DOHH2 (cell line): ENCODE measurements around the gene CDK18.

Experiments used
- H3F3A ChIP-seq: fragments of 200-600 bp; sonication (generic), shearing (Covaris generic); 2 replicates; pipeline ENCODE4 v1.6.0; 2016; ENCODE audit warnings: antibody characterized with exemption, mild to moderate bottlenecking; ENCODE audit not compliant: control insufficient read depth, insufficient read depth
- H3K27ac ChIP-seq: fragments of 200-600 bp; sonication (generic); 2 replicates; pipeline ENCODE4 v1.5.1; 2014; ENCODE audit warnings: low read depth, mild to moderate bottlenecking, low read length, moderate library complexity
- H3K27me3 ChIP-seq: fragments of 200-600 bp; sonication (generic); 2 replicates; pipeline ENCODE4 v1.6.1; 2014; ENCODE audit warnings: mild to moderate bottlenecking, low read length, mixed read lengths; ENCODE audit not compliant: control insufficient read depth
- H3K36me3 ChIP-seq: fragments of 200-600 bp; sonication (generic); 2 replicates; pipeline ENCODE4 v1.6.1; 2014; ENCODE audit warnings: mild to moderate bottlenecking, low read length, moderate library complexity, mixed read lengths; ENCODE audit not compliant: control insufficient read depth
- H3K4me1 ChIP-seq: fragments of 200-600 bp; sonication (generic); 2 replicates; pipeline ENCODE4 v1.6.1; 2014; ENCODE audit warnings: mild to moderate bottlenecking, low read length, mixed read lengths; ENCODE audit not compliant: control insufficient read depth
- H3K4me2 ChIP-seq: fragments of 200-600 bp; sonication (generic); 2 replicates; pipeline ENCODE4 v1.6.0; 2014; ENCODE audit warnings: mild to moderate bottlenecking, low read length, moderate library complexity
- H3K4me3 ChIP-seq: fragments of 200-600 bp; sonication (generic); 2 replicates; pipeline ENCODE4 v1.5.1; 2014; ENCODE audit warnings: mild to moderate bottlenecking, low read length, mixed read lengths
- H3K79me2 ChIP-seq: fragments of 200-600 bp; sonication (generic); 2 replicates; pipeline ENCODE4 v1.6.1; 2014; ENCODE audit warnings: mild to moderate bottlenecking, low read length, mixed read lengths; ENCODE audit not compliant: control insufficient read depth
- H3K9me2 ChIP-seq: fragments of 200-600 bp; sonication (generic); replicated peaks from 2 replicates; pipeline ENCODE4 v1.6.1; 2014; ENCODE audit warnings: mild to moderate bottlenecking, low read length, mixed read lengths; ENCODE audit not compliant: control insufficient read depth
- H3K9me3 ChIP-seq: fragments of 200-600 bp; sonication (generic); 2 replicates; pipeline ENCODE4 v1.6.1; 2014; ENCODE audit warnings: antibody characterized with exemption, low read length, mixed read lengths; ENCODE audit not compliant: control insufficient read depth, insufficient read depth
- H4K20me1 ChIP-seq: fragments of 200-600 bp; sonication (generic); 2 replicates; pipeline ENCODE4 v1.6.0; 2014; ENCODE audit warnings: low read depth, mild to moderate bottlenecking, antibody characterized with exemption, low read length, moderate library complexity; ENCODE audit not compliant: control insufficient read depth, insufficient read depth
- CTCF ChIP-seq: fragments of 200-600 bp; sonication (generic); IDR thresholded peaks from one replicate; pipeline ENCODE4 v1.5.1; 2014; ENCODE audit warnings: antibody characterized with exemption, mild to moderate bottlenecking, low read depth, low read length; ENCODE audit not compliant: poor library complexity, severe bottlenecking
- EZH2phosphoT487 ChIP-seq: fragments of 200-600 bp; sonication (generic); IDR thresholded peaks from 2 replicates; pipeline ENCODE4 v1.6.1; 2017; ENCODE audit warnings: borderline replicate concordance, mild to moderate bottlenecking, antibody characterized with exemption, low read length, moderate library complexity, mixed read lengths

The CDK18 gene

GRCh38 chr1:205496661-205497060, 7.8 kb upstream of the CDK18 start:
- no peaks in the 10 kb centered on the region for H3K9me2 ChIP-seq
- no peak overlapping the region for H3K4me2 ChIP-seq
- no peaks in the 10 kb centered on the region for H3K36me3 ChIP-seq
- H3K27ac ChIP-seq: no peak overlapping the region
- no peaks in the 10 kb centered on the region for H3K4me1 ChIP-seq
- no peaks in the 10 kb centered on the region for H3K9me3 ChIP-seq
- H3F3A ChIP-seq: no peaks in the 10 kb centered on the region
- no peaks in the 10 kb centered on the region for H3K79me2 ChIP-seq
- no peak for TF ChIP-seq EZH2phosphoT487
- no peak for TF ChIP-seq CTCF
- peaks cover 37% of the 10 kb centered on the region for H3K27me3 ChIP-seq
- no peak overlapping the region for H3K4me3 ChIP-seq
- no peaks in the 10 kb centered on the region for H4K20me1 ChIP-seq

- H3K27ac ChIP-seq: no peak overlapping the region
- no peak for TF ChIP-seq EZH2phosphoT487
- no peak for TF ChIP-seq CTCF
- no peaks in the 10 kb centered on the region for H3F3A ChIP-seq
- H3K4me2 ChIP-seq: no peak overlapping the region
- H4K20me1 ChIP-seq: no peaks in the 10 kb centered on the region
- no peaks in the 10 kb centered on the region for H3K36me3 ChIP-seq
- H3K9me2 ChIP-seq: no peaks in the 10 kb centered on the region
- H3K4me3 ChIP-seq: no peak overlapping the region
- H3K4me1 ChIP-seq: no peaks in the 10 kb centered on the region
- peaks cover 32% of the 10 kb centered on the region for H3K27me3 ChIP-seq
- H3K79me2 ChIP-seq: no peaks in the 10 kb centered on the region
- no peaks in the 10 kb centered on the region for H3K9me3 ChIP-seq
Measured at GRCh38 chr1:205497351-205497750, 7.1 kb upstream of the CDK18 start.

GRCh38 chr1:205499789-205500188, 4.7 kb upstream of the CDK18 start:
- Histone ChIP-seq H3K4me1 (peaks cover 10% of the 10 kb centered on the region), H3K9me3 (no peaks in the 10 kb centered on the region), H3K27me3 (peaks cover 22% of the 10 kb centered on the region), H3K4me3 (no peak overlapping the region), H3F3A (no peaks in the 10 kb centered on the region), H3K4me2 (no peak overlapping the region), H3K9me2 (no peaks in the 10 kb centered on the region), H3K36me3 (no peaks in the 10 kb centered on the region), H4K20me1 (0 out of 2 replicates have a peak, but pooled peaks cover 3% of the 10 kb centered on the region), H3K27ac (no peak overlapping the region), H3K79me2 (no peaks in the 10 kb centered on the region)
- TF ChIP-seq EZH2phosphoT487 (no peak), CTCF (no peak)
